HepG2 (cell line): ENCODE results near the gene CCDC8. TPM values are rescaled to one million over a fixed set of nuclear protein-coding genes. Genes with fewer than 3 reads are reported as not detected.

Experiments
- ELF1 ChIP-seq: sonication (generic); formaldehyde crosslinking; IDR thresholded peaks from 2 replicates; pipeline ENCODE4 v1.4.0; 2020; ENCODE audit warnings: missing genetic modification reagents
- ETV5 ChIP-seq: IDR thresholded peaks from 2 replicates; pipeline ENCODE4 v1.6.1; 2018; ENCODE audit warnings: missing biosample characterization, missing genetic modification reagents, inconsistent platforms, borderline replicate concordance
- FOXO1 ChIP-seq: sonication (generic); formaldehyde crosslinking; IDR thresholded peaks from 2 replicates; pipeline ENCODE4 v1.4.0; 2020; ENCODE audit warnings: missing genetic modification reagents
- MAFK ChIP-seq, 2 experiments: IDR thresholded peaks in 1 of 2; conservative IDR thresholded peaks in 1 of 2; 2 replicates each; pipeline ENCODE4 v1.6.1; 2011; ENCODE audit warnings: improper control_type of control experiment in 2 of 2, low read length in 2 of 2
- MLX ChIP-seq: IDR thresholded peaks from 2 replicates; pipeline ENCODE4 v1.6.1; 2016
- ONECUT2 ChIP-seq: sonication (generic); formaldehyde crosslinking; IDR thresholded peaks from 2 replicates; pipeline ENCODE4 v1.4.0; 2020; ENCODE audit warnings: missing genetic modification reagents
- TEAD2 ChIP-seq: sonication (generic); formaldehyde crosslinking; IDR thresholded peaks from 2 replicates; pipeline ENCODE4 v1.9.0; 2021; ENCODE audit warnings: missing genetic modification reagents
- TERF1 ChIP-seq: sonication (generic); formaldehyde crosslinking; IDR thresholded peaks from 2 replicates; pipeline ENCODE4 v1.8.0; 2022; ENCODE audit warnings: mild to moderate bottlenecking, missing genetic modification reagents, moderate library complexity
- ZNF318 ChIP-seq: sonication (generic); formaldehyde crosslinking; IDR thresholded peaks from 2 replicates; pipeline ENCODE4 v1.4.0; 2020; ENCODE audit warnings: mild to moderate bottlenecking, missing genetic modification reagents
- ZNF362 ChIP-seq: sonication (generic); formaldehyde crosslinking; IDR thresholded peaks from 2 replicates; pipeline ENCODE4 v1.4.0; 2020; ENCODE audit warnings: missing genetic modification reagents, mild to moderate bottlenecking, borderline replicate concordance
- ZNF687 ChIP-seq: sonication (generic); formaldehyde crosslinking; IDR thresholded peaks from 2 replicates; pipeline ENCODE4 v1.5.1; 2020; ENCODE audit warnings: mild to moderate bottlenecking, missing genetic modification reagents, moderate library complexity
- ZNF720 ChIP-seq: sonication (generic); formaldehyde crosslinking; IDR thresholded peaks from 2 replicates; pipeline ENCODE4 v1.4.0; 2020; ENCODE audit warnings: missing genetic modification reagents
- polyA plus RNA-seq, 8 experiments: library from polyadenylated mRNA; depleted of rRNA in 3 of 8; stranded (reverse) in 7 of 8; unstranded in 1 of 8; fragments of >200 nt; fragmentation: Illumina TruSeq in 4 of 8; extraction: Trizol in 4 of 8; gene quantifications; 2 replicates each; pipeline versions ENCODE4 v1.2.1 to v1.2.3, GENCODE V29; 2011 to 2016; ENCODE audit warnings: low read depth in 4 of 8, missing spikeins in 1 of 8, mixed read lengths in 1 of 8; ENCODE audit not compliant: insufficient read depth in 1 of 8
- total RNA-seq, 5 experiments: library from RNA; depleted of rRNA; stranded (reverse); fragments of >200 nt; fragmentation: Illumina TruSeq; extraction: Trizol; gene quantifications; 2 replicates each; pipeline ENCODE4 v1.2.3, GENCODE V29; 2016; ENCODE audit warnings: low read depth in 1 of 5

The CCDC8 gene
- total and polyA plus RNA-seq, 2 of the 13 experiments (the other 11 are each of a cell fraction or from before 2014, with no cell fraction given) = 0.04 TPM; not detected in 1

- TF ChIP-seq ONECUT2 (CRISPR knock-in tag) (no peak), ZNF687 (CRISPR knock-in tag) (peak; percentile 96), ELF1 (CRISPR knock-in tag) (peak; percentile 67; the same call in 1 of the 2 replicates), FOXO1 (0 out of 2 replicates have a peak, but pooled peaks have one; percentile 25), MAFK (conservative IDR thresholded peaks at IDR 0.05 in 1 of 2, IDR thresholded peaks at IDR 0.05 in 1 of 2; ENCODE audit: low read length in 2 of 2) (no peak), ZNF318 (no peak), ZNF720 (CRISPR knock-in tag) (no peak), MLX (CRISPR knock-in tag) (0 out of 2 replicates have a peak, but pooled peaks have one; percentile 13), TEAD2 (CRISPR knock-in tag) (no peak), ZNF362 (CRISPR knock-in tag) (peak; percentile 39; the same call in 1 of the 2 replicates), TERF1 (0 out of 2 replicates have a peak, but pooled peaks have one; percentile 27), ETV5 (CRISPR knock-in tag) (peak; percentile 53; the same call in 1 of the 2 replicates)
Measured at GRCh38 chr19:46404055-46404752, 9.2 kb downstream of the CCDC8 start (continued).
